Panc1 (cell line): ENCODE results near the gene HES1. TPM values are rescaled to one million over a fixed set of nuclear protein-coding genes. Genes with fewer than 3 reads are reported as not detected.

Source experiments
- ATAC-seq: fragments of 200-7000 bp; cut with Tn5 transposase; 2 replicates; pipeline ENCODE4 v1.9.1; 2020; ENCODE audit warnings: mild to moderate bottlenecking, moderate library complexity
- BruUV-seq: library from RNA; stranded (reverse); fragments of 400-500 nt; replicated peaks from 2 replicates; lab custom pipeline; 2021; lab: Mats Ljungman, UMichigan
- CTCF ChIA-PET: fragments of 300-600 bp; sonication (Branson Sonifier 250); formaldehyde crosslinking; loops from one replicate; lab custom pipeline; 2022; ENCODE audit warnings: antibody characterized with exemption; lab: Charles Lee
- POLR2A ChIA-PET: fragments of 300-600 bp; sonication (Branson Sonifier 250); formaldehyde crosslinking; loops from one replicate; lab custom pipeline; 2022; ENCODE audit warnings: antibody characterized with exemption; lab: Charles Lee
- DNase-seq: peaks from one replicate; pipeline ENCODE4 v3.0.0-alpha.2; 2010; ENCODE audit warnings: low read depth, low spot score
- H3K27ac ChIP-seq: 2 replicates; pipeline ENCODE4 v1.5.1; 2011; ENCODE audit warnings: mild to moderate bottlenecking, low read length, inconsistent platforms
- H3K27me3 ChIP-seq: fragments of 200-500 bp; sonication (Bioruptor generic); 2 replicates; pipeline ENCODE4 v1.6.0; 2014; ENCODE audit warnings: low read length, inconsistent platforms; ENCODE audit not compliant: control insufficient read depth, insufficient read depth
- H3K36me3 ChIP-seq: fragments of 200-500 bp; sonication (Bioruptor generic); 2 replicates; pipeline ENCODE4 v1.5.1; 2014; ENCODE audit warnings: inconsistent platforms, mild to moderate bottlenecking, low read length, moderate library complexity; ENCODE audit not compliant: control insufficient read depth, insufficient read depth
- H3K4me1 ChIP-seq: 2 replicates; pipeline ENCODE4 v1.5.1; 2011; ENCODE audit warnings: inconsistent platforms, mild to moderate bottlenecking, low read length, moderate library complexity; ENCODE audit not compliant: control insufficient read depth, insufficient read depth
- H3K4me3 ChIP-seq, 2 experiments: 2 replicates each; pipeline ENCODE4 v1.5.1; 2011 to 2012; ENCODE audit warnings: low read depth in 2 of 2, low read length in 2 of 2, mild to moderate bottlenecking in 2 of 2, inconsistent platforms in 1 of 2, moderate library complexity in 1 of 2
- H3K9me3 ChIP-seq: fragments of 200-500 bp; sonication (Bioruptor generic); 2 replicates; pipeline ENCODE4 v1.5.1; 2014; ENCODE audit warnings: low read depth, mild to moderate bottlenecking, inconsistent platforms, low read length, moderate library complexity; ENCODE audit not compliant: control insufficient read depth, insufficient read depth
- POLR2AphosphoS5 ChIP-seq: IDR thresholded peaks from 2 replicates; pipeline ENCODE4 v1.6.1; 2012; ENCODE audit warnings: mild to moderate bottlenecking, low read depth, low read length, moderate library complexity
- SIN3A ChIP-seq: IDR thresholded peaks from 2 replicates; pipeline ENCODE4 v1.6.1; 2012; ENCODE audit warnings: low read depth, mild to moderate bottlenecking, low read length, moderate library complexity, borderline replicate concordance; ENCODE audit not compliant: insufficient read depth
- TCF7L2 ChIP-seq: IDR thresholded peaks from 2 replicates; pipeline ENCODE4 v1.6.1; 2011; ENCODE audit warnings: mild to moderate bottlenecking, low read depth, low read length, inconsistent platforms
- in situ Hi-C: cut with HindIII; loops from 2 replicates; pipeline ENCODE4 v1.10.0; 2016; ENCODE audit warnings: low sequenced_read_pairs, low pct_unique_long_range_greater_than_20kb
- intact Hi-C: fragments of 100-400 bp; cut with micrococcal nuclease; formaldehyde crosslinking; loops from one replicate; pipeline ENCODE4 v1.10.0; 2022; ENCODE audit not compliant: unreplicated experiment
- total RNA-seq: library from RNA; stranded (reverse); gene quantifications from one replicate; pipeline ENCODE4 v1.2.1, GENCODE V29; 2021; ENCODE audit not compliant: unreplicated experiment
- TF ChIP-seq, protein P1 (sequence below), 2 experiments: IDR thresholded peaks; 2 replicates each; pipeline ENCODE4 v1.6.1; 2011 to 2012; ENCODE audit warnings: low read depth in 2 of 2, control low read depth in 1 of 2, low read length in 1 of 2, mild to moderate bottlenecking in 1 of 2, moderate library complexity in 1 of 2; ENCODE audit not compliant: insufficient read depth in 1 of 2
- TF ChIP-seq, protein P2 (sequence below): fragments of 450-650 bp; IDR thresholded peaks from 2 replicates; pipeline ENCODE4 v1.5.1; 2017; ENCODE audit warnings: mild to moderate bottlenecking

The HES1 gene
- total RNA-seq, 1 experiment from 2014 or later = 28.5 TPM

DNA sequence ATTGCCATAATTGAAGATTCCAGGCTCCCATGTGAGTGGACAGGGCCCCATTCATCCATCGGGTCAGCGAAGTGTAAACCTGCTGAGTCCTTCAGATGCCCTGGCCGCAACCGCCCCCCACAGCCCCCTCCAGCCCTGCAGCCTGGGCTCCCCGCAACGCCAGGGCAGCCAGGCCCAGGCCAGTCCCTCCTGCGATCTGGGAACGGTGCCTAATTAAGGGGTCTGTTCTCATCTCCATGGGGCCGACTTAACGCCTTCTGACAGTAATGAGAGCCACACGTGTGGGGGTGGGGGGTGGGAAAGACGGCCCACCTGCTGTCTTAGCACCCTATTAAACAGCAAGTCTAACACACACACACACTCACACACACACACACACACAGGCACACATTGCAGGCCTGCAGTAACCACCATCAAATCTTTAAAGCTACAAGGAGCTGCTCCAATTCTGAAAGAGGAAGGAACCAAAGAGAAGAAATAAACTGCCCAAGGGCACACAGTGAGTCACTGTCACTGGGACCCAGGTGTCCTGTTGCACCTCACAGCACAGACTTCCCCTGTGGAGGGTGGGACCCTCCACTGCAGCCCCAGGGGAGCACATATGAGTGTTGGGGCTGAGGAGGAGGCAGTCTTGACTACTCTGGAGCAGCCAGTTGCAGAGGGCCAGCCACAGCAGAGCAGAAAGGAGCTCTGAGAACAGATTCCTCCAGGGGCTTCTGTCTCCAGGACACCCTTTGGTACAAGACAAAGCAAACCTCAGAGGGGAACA, 31.8 kb upstream of the HES1 start:
- Histone ChIP-seq H3K27ac (no peak overlapping the region), H3K36me3 (no peaks in the 10 kb centered on the region), H3K4me3 (no peak overlapping the region), H3K4me1 (peaks cover 7% of the 10 kb centered on the region), H3K27me3 (no peaks in the 10 kb centered on the region), H3K9me3 (no peaks in the 10 kb centered on the region)
- ChIA-PET CTCF (no interaction called here), POLR2A (interaction anchor here (0.5 to 0.7 kb wide), 2 partner anchors 27 to 42 kb away, joined by 4 to 6 read pairs; no protein-coding TSS in a partner anchor)
- no TSS peak for BruUV-seq
- ATAC-seq = no peak
- no peak for TF ChIP-seq POLR2AphosphoS5
- TF ChIP-seq, protein P1, sequence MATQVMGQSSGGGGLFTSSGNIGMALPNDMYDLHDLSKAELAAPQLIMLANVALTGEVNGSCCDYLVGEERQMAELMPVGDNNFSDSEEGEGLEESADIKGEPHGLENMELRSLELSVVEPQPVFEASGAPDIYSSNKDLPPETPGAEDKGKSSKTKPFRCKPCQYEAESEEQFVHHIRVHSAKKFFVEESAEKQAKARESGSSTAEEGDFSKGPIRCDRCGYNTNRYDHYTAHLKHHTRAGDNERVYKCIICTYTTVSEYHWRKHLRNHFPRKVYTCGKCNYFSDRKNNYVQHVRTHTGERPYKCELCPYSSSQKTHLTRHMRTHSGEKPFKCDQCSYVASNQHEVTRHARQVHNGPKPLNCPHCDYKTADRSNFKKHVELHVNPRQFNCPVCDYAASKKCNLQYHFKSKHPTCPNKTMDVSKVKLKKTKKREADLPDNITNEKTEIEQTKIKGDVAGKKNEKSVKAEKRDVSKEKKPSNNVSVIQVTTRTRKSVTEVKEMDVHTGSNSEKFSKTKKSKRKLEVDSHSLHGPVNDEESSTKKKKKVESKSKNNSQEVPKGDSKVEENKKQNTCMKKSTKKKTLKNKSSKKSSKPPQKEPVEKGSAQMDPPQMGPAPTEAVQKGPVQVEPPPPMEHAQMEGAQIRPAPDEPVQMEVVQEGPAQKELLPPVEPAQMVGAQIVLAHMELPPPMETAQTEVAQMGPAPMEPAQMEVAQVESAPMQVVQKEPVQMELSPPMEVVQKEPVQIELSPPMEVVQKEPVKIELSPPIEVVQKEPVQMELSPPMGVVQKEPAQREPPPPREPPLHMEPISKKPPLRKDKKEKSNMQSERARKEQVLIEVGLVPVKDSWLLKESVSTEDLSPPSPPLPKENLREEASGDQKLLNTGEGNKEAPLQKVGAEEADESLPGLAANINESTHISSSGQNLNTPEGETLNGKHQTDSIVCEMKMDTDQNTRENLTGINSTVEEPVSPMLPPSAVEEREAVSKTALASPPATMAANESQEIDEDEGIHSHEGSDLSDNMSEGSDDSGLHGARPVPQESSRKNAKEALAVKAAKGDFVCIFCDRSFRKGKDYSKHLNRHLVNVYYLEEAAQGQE (IDR thresholded peaks at IDR 0.05; ENCODE audit: insufficient read depth in 1 of 2, low read depth in 2 of 2, low read length in 1 of 2) = no peak
- TF ChIP-seq TCF7L2 = no peak
- TF ChIP-seq, protein P2, sequence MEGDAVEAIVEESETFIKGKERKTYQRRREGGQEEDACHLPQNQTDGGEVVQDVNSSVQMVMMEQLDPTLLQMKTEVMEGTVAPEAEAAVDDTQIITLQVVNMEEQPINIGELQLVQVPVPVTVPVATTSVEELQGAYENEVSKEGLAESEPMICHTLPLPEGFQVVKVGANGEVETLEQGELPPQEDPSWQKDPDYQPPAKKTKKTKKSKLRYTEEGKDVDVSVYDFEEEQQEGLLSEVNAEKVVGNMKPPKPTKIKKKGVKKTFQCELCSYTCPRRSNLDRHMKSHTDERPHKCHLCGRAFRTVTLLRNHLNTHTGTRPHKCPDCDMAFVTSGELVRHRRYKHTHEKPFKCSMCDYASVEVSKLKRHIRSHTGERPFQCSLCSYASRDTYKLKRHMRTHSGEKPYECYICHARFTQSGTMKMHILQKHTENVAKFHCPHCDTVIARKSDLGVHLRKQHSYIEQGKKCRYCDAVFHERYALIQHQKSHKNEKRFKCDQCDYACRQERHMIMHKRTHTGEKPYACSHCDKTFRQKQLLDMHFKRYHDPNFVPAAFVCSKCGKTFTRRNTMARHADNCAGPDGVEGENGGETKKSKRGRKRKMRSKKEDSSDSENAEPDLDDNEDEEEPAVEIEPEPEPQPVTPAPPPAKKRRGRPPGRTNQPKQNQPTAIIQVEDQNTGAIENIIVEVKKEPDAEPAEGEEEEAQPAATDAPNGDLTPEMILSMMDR = no peak
- TF ChIP-seq SIN3A = no peak
- in situ Hi-C loops = no loop called here
- intact Hi-C loops = no loop called here
- DNase-seq = no peak

DNA sequence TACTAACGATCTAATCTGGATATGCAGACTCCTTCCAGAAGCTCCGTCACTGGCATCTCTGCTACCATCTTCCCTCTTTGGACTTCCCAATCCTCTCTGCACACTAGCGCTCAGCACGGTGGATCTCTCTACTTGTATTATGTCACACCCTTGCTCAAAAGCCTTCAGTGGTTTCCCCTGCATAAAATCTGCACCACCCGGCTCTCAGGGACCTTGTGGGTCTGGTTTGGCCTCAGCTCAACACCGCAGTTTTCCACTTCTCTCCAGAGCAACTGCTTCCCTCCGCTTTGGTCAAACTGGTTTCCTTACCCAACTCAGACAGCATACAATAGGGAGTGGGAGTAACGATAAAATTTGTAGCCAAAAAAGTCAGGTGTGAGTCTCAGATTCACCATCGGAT, 30.7 kb upstream of the HES1 start:
- DNase-seq = no peak
- ATAC-seq = no peak
- in situ Hi-C loops = no loop called here
- POLR2A ChIA-PET = no interaction called here
- BruUV-seq = no TSS peak
- Histone ChIP-seq H3K4me1 (peaks cover 7% of the 10 kb centered on the region), H3K4me3 (no peak overlapping the region), H3K27me3 (no peaks in the 10 kb centered on the region), H3K9me3 (no peaks in the 10 kb centered on the region), H3K27ac (no peak overlapping the region), H3K36me3 (no peaks in the 10 kb centered on the region)
- CTCF ChIA-PET = interaction anchor here (0.5 kb wide), 1 partner anchor 475 kb away, joined by 3 read pairs; no protein-coding TSS in a partner anchor
- intact Hi-C loops = no loop called here
- no peak for TF ChIP-seq TCF7L2
- TF ChIP-seq SIN3A = no peak
- TF ChIP-seq, protein P1 (IDR thresholded peaks at IDR 0.05; ENCODE audit: insufficient read depth in 1 of 2, low read depth in 2 of 2, low read length in 1 of 2) = no peak
- TF ChIP-seq POLR2AphosphoS5 = no peak
- TF ChIP-seq, protein P2 = no peak
